ENCODE results near the gene SUGP1. TPM values are rescaled to one million over a fixed set of nuclear protein-coding genes. Genes with fewer than 3 reads are reported as not detected.

SUGP1 gene
- polyA plus RNA-seq, 1 donor (not counting 4 experiments of a cell fraction or from before 2014, with no cell fraction given), result 28.6 TPM

DNA sequence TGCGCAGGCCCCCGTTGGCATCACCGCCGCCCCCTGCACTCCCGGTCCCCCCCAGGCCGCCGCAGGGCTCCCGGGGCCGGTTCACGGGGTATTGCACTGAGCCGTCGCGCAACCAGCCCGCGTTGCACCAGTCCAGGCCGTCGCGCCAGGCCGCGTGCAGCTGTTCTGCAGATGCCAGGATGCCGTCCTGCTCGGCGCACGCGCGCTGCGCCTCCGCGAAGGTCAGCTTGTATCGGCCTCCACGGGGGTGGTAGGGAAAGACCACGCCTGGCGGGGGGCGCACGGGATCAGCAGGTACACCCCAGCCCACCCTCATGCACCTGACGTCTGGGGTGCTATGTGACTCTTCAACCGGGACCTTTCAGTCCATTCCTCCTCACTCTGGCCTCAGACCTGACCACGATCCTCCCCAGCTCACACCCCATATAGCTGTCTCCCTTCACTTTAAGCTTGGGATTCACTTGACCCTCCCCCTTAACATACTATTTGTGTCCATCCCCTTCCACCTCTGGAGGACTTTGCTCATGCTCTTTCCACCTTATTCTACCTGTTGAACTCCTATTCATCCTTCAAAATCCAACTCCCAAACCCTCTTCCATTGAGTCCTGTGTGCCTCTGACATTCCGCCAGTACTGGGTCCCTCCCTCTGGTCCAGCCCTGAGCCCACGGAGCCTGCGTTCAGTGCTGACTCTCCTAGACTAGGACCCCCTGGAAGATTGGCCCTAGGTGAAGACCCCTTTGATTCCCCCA is 61.5 kb downstream of the SUGP1 start:
- Histone ChIP-seq H3K4me3 (ENCODE audit: control insufficient read depth in 2 of 3, extremely low read depth in 1 of 3, insufficient read depth in 2 of 3, low read depth in 1 of 3, low read length in 3 of 3) (no peak overlapping the region), H2AFZ (ENCODE audit: control insufficient read depth, low read length) (no peak overlapping the region), H3K4me2 (ENCODE audit: control insufficient read depth, extremely low read depth, insufficient read depth, low read depth, low read length) (no peak overlapping the region), H3K36me3 (ENCODE audit: control insufficient read depth in 2 of 2, extremely low read depth in 1 of 2, insufficient read depth in 2 of 2, low read length in 2 of 2) (no peaks in the 10 kb centered on the region), H3K4me1 (ENCODE audit: control insufficient read depth, extremely low read depth, insufficient read depth, low read length) (no peaks in the 10 kb centered on the region), H3K9me3 (ENCODE audit: control insufficient read depth, low read depth, low read length) (no peaks in the 10 kb centered on the region), H3K9ac (ENCODE audit: control insufficient read depth, extremely low read depth, insufficient read depth, low read length) (no peak overlapping the region), H4K20me1 (ENCODE audit: control insufficient read depth, extremely low read depth, insufficient read depth, low read length) (no peaks in the 10 kb centered on the region), H3K27ac (ENCODE audit: control insufficient read depth, insufficient read depth, low read length) (no peak overlapping the region), H3K9me1 (ENCODE audit: control insufficient read depth, extremely low read depth, insufficient read depth, low read length) (no peaks in the 10 kb centered on the region), H3K79me2 (ENCODE audit: control insufficient read depth, insufficient read depth, low read length) (no peaks in the 10 kb centered on the region), H3K27me3 (ENCODE audit: control insufficient read depth, extremely low read depth, insufficient read depth, low read length) (peaks cover 38% of the 10 kb centered on the region)
- dilution Hi-C loops (cut with MboI; ENCODE audit: extremely low pct_ligation_motif_present, low sequenced_read_pairs), result no loop called here
- no peak for DNase-seq (ENCODE audit: low read depth, low spot score)
- no peak for FAIRE-seq
- TF ChIP-seq, protein P1, sequence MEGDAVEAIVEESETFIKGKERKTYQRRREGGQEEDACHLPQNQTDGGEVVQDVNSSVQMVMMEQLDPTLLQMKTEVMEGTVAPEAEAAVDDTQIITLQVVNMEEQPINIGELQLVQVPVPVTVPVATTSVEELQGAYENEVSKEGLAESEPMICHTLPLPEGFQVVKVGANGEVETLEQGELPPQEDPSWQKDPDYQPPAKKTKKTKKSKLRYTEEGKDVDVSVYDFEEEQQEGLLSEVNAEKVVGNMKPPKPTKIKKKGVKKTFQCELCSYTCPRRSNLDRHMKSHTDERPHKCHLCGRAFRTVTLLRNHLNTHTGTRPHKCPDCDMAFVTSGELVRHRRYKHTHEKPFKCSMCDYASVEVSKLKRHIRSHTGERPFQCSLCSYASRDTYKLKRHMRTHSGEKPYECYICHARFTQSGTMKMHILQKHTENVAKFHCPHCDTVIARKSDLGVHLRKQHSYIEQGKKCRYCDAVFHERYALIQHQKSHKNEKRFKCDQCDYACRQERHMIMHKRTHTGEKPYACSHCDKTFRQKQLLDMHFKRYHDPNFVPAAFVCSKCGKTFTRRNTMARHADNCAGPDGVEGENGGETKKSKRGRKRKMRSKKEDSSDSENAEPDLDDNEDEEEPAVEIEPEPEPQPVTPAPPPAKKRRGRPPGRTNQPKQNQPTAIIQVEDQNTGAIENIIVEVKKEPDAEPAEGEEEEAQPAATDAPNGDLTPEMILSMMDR (optimal IDR thresholded peaks at IDR 0.05 in 1 of 3, IDR thresholded peaks at IDR 0.05 in 1 of 3, conservative IDR thresholded peaks at IDR 0.05 in 1 of 3; ENCODE audit: extremely low read depth in 1 of 3, insufficient read depth in 2 of 3, low read length in 3 of 3), result no peak
- no peak for TF ChIP-seq EZH2 (IDR thresholded peaks at IDR 0.05; ENCODE audit: low read length)

DNA sequence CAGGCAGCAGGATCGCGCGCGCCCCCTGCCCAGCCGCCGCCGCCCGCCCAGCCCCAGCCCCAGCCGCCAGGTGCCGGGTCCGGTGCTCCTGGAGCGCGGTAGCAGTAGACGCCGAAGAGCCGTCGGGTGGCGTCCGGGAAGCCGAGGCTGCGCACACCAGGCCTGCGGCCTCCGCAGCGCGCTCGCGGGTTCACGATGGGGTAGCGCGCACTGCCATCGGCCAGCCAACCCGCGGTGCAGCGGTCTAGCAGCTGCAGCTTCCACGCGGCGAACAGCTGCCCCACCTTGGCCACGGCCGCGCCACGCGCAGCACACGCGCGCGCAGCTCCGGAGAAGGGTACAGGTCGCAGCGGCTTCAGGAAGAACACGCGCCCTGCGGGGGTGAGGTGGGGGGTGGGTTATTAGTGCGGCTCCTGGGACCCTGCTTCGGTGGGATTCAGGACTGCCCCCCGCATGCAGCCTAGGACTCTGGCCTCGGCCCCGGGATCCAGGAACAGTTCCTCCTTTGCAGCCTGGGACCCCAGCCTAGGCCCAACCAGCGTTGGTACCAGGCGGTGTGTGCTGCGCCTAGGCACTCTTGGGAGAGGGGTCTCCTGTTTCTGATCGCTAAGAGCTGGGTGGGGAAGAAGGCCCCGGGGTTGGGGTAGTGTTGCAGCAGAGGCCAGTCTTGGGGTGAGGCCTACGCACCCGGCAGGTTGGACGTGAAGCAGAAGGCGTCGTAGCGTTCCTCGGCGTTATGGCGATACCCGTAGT is 62.3 kb downstream of the SUGP1 start:
- no peak for TF ChIP-seq EZH2 (IDR thresholded peaks at IDR 0.05; ENCODE audit: low read length)
- TF ChIP-seq, protein P1 (optimal IDR thresholded peaks at IDR 0.05 in 1 of 3, IDR thresholded peaks at IDR 0.05 in 1 of 3, conservative IDR thresholded peaks at IDR 0.05 in 1 of 3; ENCODE audit: extremely low read depth in 1 of 3, insufficient read depth in 2 of 3, low read length in 3 of 3), result no peak
- no peaks in the 10 kb centered on the region for H3K4me1 ChIP-seq (ENCODE audit: control insufficient read depth, extremely low read depth, insufficient read depth, low read length)
- no peaks in the 10 kb centered on the region for H3K36me3 ChIP-seq (ENCODE audit: control insufficient read depth in 2 of 2, extremely low read depth in 1 of 2, insufficient read depth in 2 of 2, low read length in 2 of 2)
- no peaks in the 10 kb centered on the region for H3K9me1 ChIP-seq (ENCODE audit: control insufficient read depth, extremely low read depth, insufficient read depth, low read length)
- FAIRE-seq, result no peak
- no peak overlapping the region for H3K4me2 ChIP-seq (ENCODE audit: control insufficient read depth, extremely low read depth, insufficient read depth, low read depth, low read length)
- DNase-seq (ENCODE audit: low read depth, low spot score), result no peak
- H2AFZ ChIP-seq (ENCODE audit: control insufficient read depth, low read length), result no peak overlapping the region
- no peak overlapping the region for H3K4me3 ChIP-seq (ENCODE audit: control insufficient read depth in 2 of 3, extremely low read depth in 1 of 3, insufficient read depth in 2 of 3, low read depth in 1 of 3, low read length in 3 of 3)
- H3K79me2 ChIP-seq (ENCODE audit: control insufficient read depth, insufficient read depth, low read length), result no peaks in the 10 kb centered on the region
- H3K9ac ChIP-seq (ENCODE audit: control insufficient read depth, extremely low read depth, insufficient read depth, low read length), result no peak overlapping the region
- no peaks in the 10 kb centered on the region for H4K20me1 ChIP-seq (ENCODE audit: control insufficient read depth, extremely low read depth, insufficient read depth, low read length)
- dilution Hi-C loops (cut with MboI; ENCODE audit: extremely low pct_ligation_motif_present, low sequenced_read_pairs), result no loop called here
- H3K27ac ChIP-seq (ENCODE audit: control insufficient read depth, insufficient read depth, low read length), result no peak overlapping the region
- no peaks in the 10 kb centered on the region for H3K9me3 ChIP-seq (ENCODE audit: control insufficient read depth, low read depth, low read length)
- peaks cover 32% of the 10 kb centered on the region for H3K27me3 ChIP-seq (ENCODE audit: control insufficient read depth, extremely low read depth, insufficient read depth, low read length)
